HEK293 (cell line): ENCODE results near the gene LY6G5B.

Source experiments
- CTCF ChIA-PET: fragments of 350-600 bp; formaldehyde crosslinking; extraction: SDS; loops from one replicate; lab custom pipeline; 2021; ENCODE audit warnings: antibody characterized with exemption; lab: Yijun Ruan, JAX
- POLR2A ChIA-PET: fragments of 300-600 bp; formaldehyde crosslinking; extraction: SDS; loops from one replicate; lab custom pipeline; 2020; ENCODE audit warnings: antibody characterized with exemption, inconsistent platforms; lab: Yijun Ruan, JAX
- H3K27ac ChIP-seq: fragments of 200-500 bp; sonication (Bioruptor generic); 2 replicates; pipeline ENCODE4 v1.5.1; 2014; ENCODE audit warnings: low read depth, low read length, control low read depth, inconsistent platforms; ENCODE audit errors: extremely low read depth
- H3K36me3 ChIP-seq, 2 experiments: fragments of 200-500 bp in 1 of 2; sonication (Bioruptor generic) in 1 of 2; 1 replicate in 1 of 2; 2 replicates in 1 of 2; pipeline ENCODE4 v1.5.1; 2014 to 2017; ENCODE audit warnings: inconsistent platforms in 2 of 2, low read length in 2 of 2; ENCODE audit not compliant: control insufficient read depth in 2 of 2, insufficient read depth in 1 of 2
- H3K4me1 ChIP-seq: fragments of 200-500 bp; sonication (Bioruptor generic); 2 replicates; pipeline ENCODE4 v1.5.1; 2014; ENCODE audit warnings: mild to moderate bottlenecking, low read length, inconsistent platforms; ENCODE audit not compliant: control insufficient read depth, insufficient read depth
- H3K4me3 ChIP-seq: 2 replicates; pipeline ENCODE4 v1.5.1; 2011; ENCODE audit warnings: low read depth, mild to moderate bottlenecking, control low read depth, low read length, moderate library complexity
- H3K9me3 ChIP-seq: fragments of 200-500 bp; sonication (Bioruptor generic); 2 replicates; pipeline ENCODE4 v1.5.1; 2014; ENCODE audit warnings: low read depth, low read length, inconsistent platforms; ENCODE audit not compliant: control insufficient read depth, insufficient read depth
- HIC1 ChIP-seq: fragments of 450-650 bp; formaldehyde crosslinking; IDR thresholded peaks from 2 replicates; pipeline ENCODE4 v1.5.1; 2016; ENCODE audit warnings: missing biosample characterization, missing genetic modification characterization
- HOXD13 ChIP-seq: sonication (generic); formaldehyde crosslinking; IDR thresholded peaks from 2 replicates; pipeline ENCODE4 v1.8.0; 2022; ENCODE audit warnings: missing genetic modification reagents, borderline replicate concordance
- IKZF3 ChIP-seq: fragments of 450-650 bp; IDR thresholded peaks from 2 replicates; pipeline ENCODE4 v1.5.0; 2018; ENCODE audit warnings: missing biosample characterization, mild to moderate bottlenecking, missing genetic modification characterization, moderate library complexity
- ZBTB17 ChIP-seq: fragments of 450-650 bp; formaldehyde crosslinking; IDR thresholded peaks from 2 replicates; pipeline ENCODE4 v1.5.1; 2016; ENCODE audit warnings: missing biosample characterization, missing genetic modification characterization
- ZBTB48 ChIP-seq: fragments of 450-650 bp; formaldehyde crosslinking; IDR thresholded peaks from 2 replicates; pipeline ENCODE4 v1.5.1; 2016; ENCODE audit warnings: missing biosample characterization, missing genetic modification characterization
- ZNF140 ChIP-seq: fragments of 450-650 bp; formaldehyde crosslinking; IDR thresholded peaks from 2 replicates; pipeline ENCODE4 v1.5.1; 2016; ENCODE audit warnings: missing biosample characterization, missing genetic modification characterization
- ZNF18 ChIP-seq: fragments of 450-650 bp; formaldehyde crosslinking; IDR thresholded peaks from 2 replicates; pipeline ENCODE4 v1.5.1; 2016; ENCODE audit warnings: missing biosample characterization, missing genetic modification characterization
- ZNF239 ChIP-seq: fragments of 450-650 bp; formaldehyde crosslinking; IDR thresholded peaks from 2 replicates; pipeline ENCODE4 v1.5.1; 2016; ENCODE audit warnings: missing biosample characterization, missing genetic modification characterization
- ZNF24 ChIP-seq: fragments of 450-650 bp; formaldehyde crosslinking; IDR thresholded peaks from 2 replicates; pipeline ENCODE4 v1.5.1; 2016; ENCODE audit warnings: missing biosample characterization, missing genetic modification characterization
- ZNF266 ChIP-seq: fragments of 450-650 bp; formaldehyde crosslinking; IDR thresholded peaks from 2 replicates; pipeline ENCODE4 v1.5.1; 2016; ENCODE audit warnings: missing biosample characterization, missing genetic modification characterization, low read depth
- ZNF302 ChIP-seq: fragments of 450-650 bp; formaldehyde crosslinking; IDR thresholded peaks from 2 replicates; pipeline ENCODE4 v1.5.1; 2016; ENCODE audit warnings: missing biosample characterization, missing genetic modification characterization, low read depth
- ZNF600 ChIP-seq: fragments of 450-650 bp; formaldehyde crosslinking; IDR thresholded peaks from 2 replicates; pipeline ENCODE4 v1.5.1; 2016; ENCODE audit warnings: missing biosample characterization, missing genetic modification characterization

Gene LY6G5B

GRCh38 chr6:31632279-31632946 is 37.4 kb upstream of the LY6G5B start:
- Histone ChIP-seq H3K4me1 (no peaks in the 10 kb centered on the region), H3K36me3 (peaks cover 62 to 100% of the 10 kb centered on the region in 2 experiments), H3K9me3 (no peaks in the 10 kb centered on the region), H3K27ac (peak overlapping the region; percentile 21; the same call in 1 of the 2 replicates), H3K4me3 (no peak overlapping the region)
- TF ChIP-seq HOXD13 (0 out of 2 replicates have a peak, but pooled peaks have one; percentile 12), ZNF239 (tag by site-specific recombination) (no peak), HIC1 (tag by site-specific recombination) (0 out of 2 replicates have a peak, but pooled peaks have one; percentile 18), ZNF140 (tag by site-specific recombination) (no peak), IKZF3 (tag by site-specific recombination) (0 out of 2 replicates have a peak, but pooled peaks have one; percentile 30), ZNF600 (peak; percentile 44), ZNF302 (no peak), ZNF24 (tag by site-specific recombination) (no peak)
- ChIA-PET POLR2A (interaction anchor here (1.0 to 11.0 kb wide), 3 partner anchors 6 to 183 kb away, joined by 3 to 123 read pairs (median 76); partner anchors contain the start of genes BAG6, HSPA1A and HSPA1L), CTCF (no interaction called here)

GRCh38 chr6:31633447-31633846 is 36.3 kb upstream of the LY6G5B start:
- peaks cover 55 to 97% of the 10 kb centered on the region in 2 experiments for H3K36me3 ChIP-seq
- CTCF ChIA-PET, result interaction anchor here (1.2 kb wide), 1 partner anchor 11 kb away, joined by 3 read pairs; no protein-coding TSS in a partner anchor

GRCh38 chr6:31634131-31634530 is 35.6 kb upstream of the LY6G5B start:
- Histone ChIP-seq H3K4me1 (no peaks in the 10 kb centered on the region), H3K27ac (no peak overlapping the region), H3K36me3 (peaks cover 54 to 96% of the 10 kb centered on the region in 2 experiments), H3K4me3 (no peak overlapping the region), H3K9me3 (no peaks in the 10 kb centered on the region)
- TF ChIP-seq ZNF18 (tag by site-specific recombination) (no peak), ZNF266 (tag by site-specific recombination) (no peak), IKZF3 (tag by site-specific recombination) (0 out of 2 replicates have a peak, but pooled peaks have one; percentile 10)
- POLR2A ChIA-PET, result interaction anchor here (0.5 to 11.0 kb wide), 5 partner anchors 8 to 193 kb away, joined by 4 to 123 read pairs (median 7); partner anchors contain the start of genes BAG6 and HSPA1B
- CTCF ChIA-PET, result interaction anchor here (1.1 to 1.2 kb wide), 2 partner anchors 12 to 17 kb away, joined by 3 read pairs; no protein-coding TSS in a partner anchor

More at GRCh38 chr6:31633447-31633846, 36.3 kb upstream of the LY6G5B start:
- TF ChIP-seq ZBTB17 (no peak), ZBTB48 (tag by site-specific recombination) (peak; percentile 43; the same call in 1 of the 2 replicates)
- TF ChIP-seq, all 188 proteins: peak for 1
- Histone ChIP-seq H3K9me3 (no peaks in the 10 kb centered on the region), H3K4me1 (no peaks in the 10 kb centered on the region), H3K27ac (no peak overlapping the region; the same call in 1 of the 2 replicates), H3K4me3 (no peak overlapping the region)
- POLR2A ChIA-PET, result interaction anchor here (0.9 to 11.0 kb wide), 4 partner anchors 7 to 182 kb away, joined by 3 to 123 read pairs (median 40); partner anchors contain the start of genes BAG6, HSPA1A and HSPA1L
